M059J (cell line): ENCODE data around the gene CHD6. TPM values are rescaled to one million over a fixed set of nuclear protein-coding genes. Genes with fewer than 3 reads are reported as not detected.

Source experiments
- DNase-seq: peaks from one replicate; pipeline ENCODE4 v3.0.0-alpha.2; 2012; ENCODE audit warnings: low read depth
- total RNA-seq: library from RNA; depleted of rRNA; stranded (reverse); fragments of >200 nt; shearing (Covaris generic); gene quantifications from 2 replicates; pipeline ENCODE4 v1.2.3, GENCODE V29; 2014

CHD6 gene
- total RNA-seq, 1 experiment from 2014 or later = 25.6 TPM

DNA sequence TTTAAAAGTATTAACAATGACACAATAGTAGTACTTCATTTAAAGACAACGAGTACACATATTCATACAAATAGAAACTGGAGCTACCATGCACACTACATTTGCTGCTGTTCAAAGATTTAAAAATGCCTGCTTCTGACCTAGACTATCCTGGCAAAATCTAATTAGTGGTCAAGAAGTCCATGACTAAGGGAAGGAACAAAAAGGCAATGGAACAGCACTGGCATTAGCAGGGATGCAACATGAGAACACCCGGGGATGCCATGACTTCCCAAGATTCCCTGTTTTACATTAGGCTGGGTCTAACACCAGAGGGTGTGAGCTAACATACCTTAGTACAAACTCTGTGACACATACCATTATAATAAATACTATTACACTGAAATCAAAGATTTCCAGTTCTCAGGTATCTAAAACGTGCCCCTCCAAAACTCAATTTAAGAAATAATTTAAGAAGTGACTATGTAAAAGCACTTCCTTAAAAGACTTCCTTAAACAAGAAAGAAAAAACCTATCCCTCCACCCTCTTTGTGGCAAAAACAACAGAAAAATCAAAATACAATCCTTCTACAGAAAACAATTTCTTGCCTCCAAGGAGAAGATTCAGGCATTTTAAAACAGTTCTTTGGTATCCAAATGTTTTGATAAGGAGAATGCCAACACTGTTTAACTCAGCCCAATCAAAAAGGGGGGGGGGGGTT lies 25.5 kb downstream of the CHD6 start:
- DNase-seq = peak; percentile 17

DNA sequence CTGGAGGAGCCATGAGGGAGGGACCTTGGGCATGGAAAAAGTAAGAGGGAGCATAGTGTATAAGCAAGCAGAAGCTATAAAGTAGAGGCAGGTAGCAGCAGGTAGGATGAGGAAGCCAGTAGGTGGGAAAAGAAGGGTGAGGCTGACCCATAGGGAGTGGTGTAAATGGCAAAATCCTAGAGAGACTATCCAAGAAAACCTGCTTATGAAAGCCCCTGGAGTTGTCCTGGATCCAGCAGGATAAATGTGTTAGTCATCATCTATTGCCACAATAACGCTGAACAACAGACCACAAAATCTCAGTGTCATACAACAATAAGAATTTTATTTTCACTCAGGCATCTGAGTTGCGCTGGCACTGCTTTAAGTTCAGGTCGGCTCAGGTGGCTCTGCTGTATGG lies 30.2 kb downstream of the CHD6 start:
- DNase-seq = peak; percentile 91

DNA sequence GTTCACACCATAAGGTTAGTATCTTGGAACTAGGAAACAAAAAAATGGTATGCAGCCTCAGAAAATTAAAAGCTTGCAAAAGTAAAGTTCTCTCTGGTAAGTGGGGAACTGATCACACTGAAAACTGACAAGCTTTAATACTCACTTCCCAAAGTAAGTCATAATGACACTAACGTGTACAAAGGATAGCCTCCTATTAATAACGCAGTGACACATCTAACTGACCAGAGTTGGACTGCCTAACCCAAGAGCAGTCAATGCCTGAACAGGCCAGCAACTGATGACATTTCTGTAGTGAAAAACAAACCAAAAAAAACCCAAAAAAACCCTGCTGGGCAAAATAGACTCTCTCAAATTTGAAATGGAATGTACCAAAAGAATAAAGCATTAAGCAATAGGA lies 30.7 kb downstream of the CHD6 start:
- DNase-seq = peak; percentile 31

DNA sequence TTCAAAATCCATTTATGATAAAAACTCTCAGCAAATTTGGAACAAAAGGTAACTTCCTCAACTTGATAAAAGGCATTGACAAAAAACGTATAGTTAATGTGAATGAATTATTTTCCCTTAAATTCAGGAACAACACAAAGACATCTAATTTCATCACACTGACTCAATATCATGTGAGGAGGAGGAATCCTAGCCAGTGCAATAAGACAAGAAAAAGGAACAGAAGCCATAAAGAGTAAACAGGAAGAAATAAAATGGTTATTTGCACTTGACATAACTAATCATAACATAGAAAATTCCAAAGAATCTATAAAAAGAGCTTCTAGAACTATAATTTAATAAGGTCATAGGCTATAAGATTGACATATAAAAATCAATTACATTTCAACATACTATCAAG lies 31.4 kb downstream of the CHD6 start:
- no peak for DNase-seq

DNA sequence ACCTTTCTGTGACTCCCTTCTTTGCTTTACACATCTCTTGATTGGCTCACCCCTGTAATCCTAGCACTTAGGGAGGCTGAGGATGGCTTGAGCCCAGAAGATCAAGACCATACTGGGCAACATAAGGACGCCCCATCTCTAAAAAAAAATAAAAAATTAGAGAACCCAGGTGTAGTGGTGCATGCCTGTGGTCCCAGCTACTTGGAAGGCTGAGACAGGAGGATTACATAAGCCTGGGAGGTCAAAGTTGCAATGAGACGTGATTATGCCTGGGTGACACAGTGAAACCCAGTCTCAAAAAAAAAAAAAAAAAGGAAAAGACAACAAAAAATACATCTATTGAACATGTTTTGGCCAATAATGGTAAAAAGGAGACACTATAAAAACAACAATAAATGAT lies 37.8 kb downstream of the CHD6 start:
- no peak for DNase-seq

DNA sequence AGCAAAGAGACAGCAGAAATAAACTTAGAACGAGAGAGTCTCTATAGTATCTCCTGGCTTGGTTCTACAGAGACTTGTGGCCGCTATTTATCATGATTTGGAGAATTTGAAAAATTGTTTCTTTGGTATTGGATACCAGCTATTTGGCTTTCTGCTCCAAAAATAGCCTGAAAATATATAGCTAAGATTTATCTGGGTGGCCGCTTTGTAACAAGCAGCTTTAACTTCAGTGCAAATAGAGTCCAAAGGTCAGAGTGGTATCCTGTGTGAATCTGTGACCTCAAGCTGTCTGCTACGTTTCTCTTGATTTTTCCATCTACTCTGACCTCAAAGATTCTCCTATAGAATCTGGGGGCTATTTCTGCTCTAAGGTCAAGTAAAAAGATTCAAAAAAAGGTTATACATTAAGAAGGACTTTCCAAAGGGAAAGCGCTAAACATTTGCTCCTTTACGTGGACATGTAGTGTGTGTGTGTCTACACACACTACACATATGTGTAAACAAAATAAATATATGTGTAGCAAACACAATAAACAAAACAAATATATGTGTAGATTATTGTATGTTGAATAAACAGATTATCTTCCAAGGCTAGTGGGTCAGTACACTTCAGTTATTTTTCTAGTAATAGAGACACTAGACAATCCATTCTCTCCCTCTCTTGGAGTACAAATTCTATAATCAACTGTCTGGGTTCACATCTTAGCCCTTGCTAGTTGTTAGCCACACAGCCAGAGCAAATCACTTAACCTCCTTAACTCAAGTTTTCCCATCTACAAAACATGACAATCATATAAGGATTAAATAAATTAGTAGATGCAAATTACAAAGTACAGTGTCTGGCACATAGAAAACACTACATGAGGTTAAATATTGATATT lies 40.8 kb downstream of the CHD6 start:
- no peak for DNase-seq

DNA sequence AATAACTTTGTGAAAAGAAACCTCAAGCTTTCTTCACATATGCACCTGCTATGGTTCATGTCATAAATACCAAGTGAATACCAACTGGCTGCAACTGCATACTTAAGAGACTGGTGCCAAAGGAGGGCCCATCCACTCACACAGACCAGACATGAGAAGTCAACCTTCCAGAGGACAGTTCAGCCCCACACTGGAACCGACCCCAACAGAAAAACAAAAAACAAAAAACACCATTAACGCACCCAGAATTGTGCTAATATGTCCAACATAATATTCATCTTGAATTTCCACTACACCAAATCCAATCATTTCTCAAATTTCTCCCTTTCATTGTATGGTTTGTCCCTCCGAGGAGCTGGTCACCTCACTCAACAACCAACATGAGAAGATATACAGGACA lies 42.8 kb downstream of the CHD6 start:
- DNase-seq = no peak

DNA sequence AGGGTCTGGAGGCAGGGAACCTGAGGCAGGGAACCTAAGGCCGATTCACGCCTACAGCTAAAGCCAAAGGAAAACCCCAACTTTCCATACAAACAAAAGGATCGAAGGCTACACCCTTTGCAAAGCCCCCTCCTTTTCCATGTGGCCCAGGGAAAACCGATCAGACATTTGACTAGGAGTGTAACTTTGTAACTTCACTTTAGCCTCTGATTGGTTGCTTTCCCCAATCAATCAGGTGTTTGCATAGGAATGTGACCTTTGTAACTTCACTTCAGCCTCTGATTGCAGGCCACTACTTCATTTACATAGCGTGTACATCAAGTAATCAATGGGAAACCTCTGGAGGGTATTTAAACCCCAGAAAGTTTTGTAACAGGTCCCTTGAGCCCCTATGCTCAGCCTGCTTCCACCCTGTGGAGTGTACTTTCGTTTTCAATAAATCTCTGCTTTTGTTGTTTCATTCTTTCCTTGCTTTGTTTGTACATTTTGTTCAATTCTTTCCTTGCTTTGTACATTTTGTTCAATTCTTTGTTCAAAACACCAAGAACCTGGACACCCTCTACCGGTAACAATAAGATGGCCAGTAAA lies 43.3 kb downstream of the CHD6 start:
- DNase-seq = no peak

DNA sequence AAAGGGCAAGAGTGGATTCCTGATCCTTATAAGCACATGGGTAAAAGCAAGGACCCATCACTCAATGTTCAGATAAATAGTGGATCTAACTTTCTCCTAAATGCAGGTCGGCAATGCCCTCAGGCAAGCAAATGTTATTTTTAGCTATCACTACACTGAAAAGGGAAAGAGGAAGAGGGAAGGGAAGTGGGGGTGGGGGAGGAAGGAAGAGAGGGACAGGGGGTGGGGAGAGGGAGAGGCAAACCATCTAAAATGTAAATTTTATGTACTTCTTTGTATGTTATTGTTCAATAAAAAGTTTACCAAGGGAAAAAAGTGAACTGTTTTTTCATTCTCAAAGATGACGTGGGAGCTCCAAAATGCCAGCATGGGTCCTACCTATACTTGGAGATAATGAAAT lies 44.2 kb downstream of the CHD6 start:
- DNase-seq = peak; percentile 25

DNA sequence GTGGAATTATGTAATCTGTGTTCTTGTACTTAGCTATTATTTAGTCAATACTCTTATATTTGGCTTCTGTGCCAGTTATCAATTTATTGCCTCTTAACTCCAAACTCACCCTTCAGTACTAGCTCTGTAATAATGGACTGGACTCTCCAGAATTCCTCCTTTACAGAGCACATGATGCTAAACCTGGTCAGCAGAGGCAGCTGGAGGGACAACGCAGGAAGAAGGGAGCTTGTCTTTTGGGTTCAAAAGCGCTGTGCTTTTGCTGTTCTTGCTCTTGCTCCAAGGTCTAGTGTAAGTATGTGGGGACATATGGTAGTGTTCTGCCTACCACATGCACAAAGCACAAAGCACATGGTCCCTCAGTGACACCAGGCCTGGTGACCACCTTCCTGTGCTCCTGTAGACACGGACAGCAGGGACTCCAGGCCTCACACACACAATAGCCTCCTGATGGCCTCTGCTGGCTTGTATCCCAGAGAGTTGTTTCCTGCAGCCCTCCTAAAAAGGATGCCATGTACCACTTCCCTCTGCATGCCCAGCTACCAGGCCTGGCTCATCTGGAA lies 46.1 kb downstream of the CHD6 start:
- DNase-seq = peak; percentile 20

DNA sequence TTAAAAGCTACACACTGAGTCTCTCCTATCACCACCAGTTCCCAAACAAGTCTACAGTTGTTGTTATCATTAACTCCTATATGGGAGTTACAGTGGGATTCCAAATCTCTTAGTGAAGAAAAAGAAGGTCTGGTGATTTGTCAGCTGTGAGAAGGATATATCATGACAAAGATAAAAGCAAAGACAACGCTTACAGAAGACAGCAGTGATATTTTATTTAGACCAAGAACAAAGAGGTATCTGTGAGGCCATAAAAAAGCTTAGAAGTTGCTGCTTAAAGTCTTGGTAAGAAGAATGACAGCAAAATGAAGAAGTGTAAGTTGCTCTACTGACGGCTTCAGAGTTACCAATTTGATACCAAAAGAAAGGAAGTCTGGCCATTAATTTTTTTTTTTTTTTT lies 47.2 kb downstream of the CHD6 start:
- no peak for DNase-seq

DNA sequence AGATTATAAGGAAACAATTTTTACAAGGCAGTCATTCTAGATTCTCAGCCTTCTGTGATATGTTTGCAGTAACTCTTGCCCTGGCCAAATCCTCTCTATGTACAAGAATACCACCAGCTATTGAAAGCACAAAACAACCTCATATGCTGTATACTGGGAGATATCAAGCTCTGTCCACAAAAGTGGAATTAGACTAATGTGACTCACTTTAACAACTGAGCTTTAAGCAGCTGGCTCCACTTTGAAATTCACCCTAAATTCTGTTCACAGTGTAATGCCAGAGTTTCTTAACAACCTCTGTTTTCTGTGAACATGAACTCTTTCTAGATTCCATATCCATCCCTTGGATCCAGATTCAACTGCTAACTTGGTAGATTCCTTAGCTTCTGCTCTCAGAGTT lies 47.6 kb downstream of the CHD6 start:
- DNase-seq = no peak

DNA sequence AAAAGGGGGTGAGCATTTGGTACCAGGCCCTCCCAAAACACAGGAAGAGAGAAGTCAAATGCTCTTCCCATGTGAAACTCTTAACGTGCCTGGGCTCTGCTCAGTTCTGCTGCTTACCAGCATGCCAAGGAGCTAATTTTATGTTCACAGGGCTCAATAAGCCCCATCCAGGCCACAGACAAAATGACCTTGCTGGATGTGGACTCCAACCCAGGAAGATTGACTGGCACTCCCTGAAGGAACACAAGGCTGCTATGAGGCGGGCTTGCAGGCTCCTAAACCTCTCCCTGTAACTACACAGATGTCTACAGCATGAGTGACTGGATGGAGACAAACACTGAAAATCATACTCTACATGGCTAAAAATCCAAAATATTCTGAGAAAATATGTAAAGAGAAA lies 50.6 kb downstream of the CHD6 start:
- DNase-seq = no peak

DNA sequence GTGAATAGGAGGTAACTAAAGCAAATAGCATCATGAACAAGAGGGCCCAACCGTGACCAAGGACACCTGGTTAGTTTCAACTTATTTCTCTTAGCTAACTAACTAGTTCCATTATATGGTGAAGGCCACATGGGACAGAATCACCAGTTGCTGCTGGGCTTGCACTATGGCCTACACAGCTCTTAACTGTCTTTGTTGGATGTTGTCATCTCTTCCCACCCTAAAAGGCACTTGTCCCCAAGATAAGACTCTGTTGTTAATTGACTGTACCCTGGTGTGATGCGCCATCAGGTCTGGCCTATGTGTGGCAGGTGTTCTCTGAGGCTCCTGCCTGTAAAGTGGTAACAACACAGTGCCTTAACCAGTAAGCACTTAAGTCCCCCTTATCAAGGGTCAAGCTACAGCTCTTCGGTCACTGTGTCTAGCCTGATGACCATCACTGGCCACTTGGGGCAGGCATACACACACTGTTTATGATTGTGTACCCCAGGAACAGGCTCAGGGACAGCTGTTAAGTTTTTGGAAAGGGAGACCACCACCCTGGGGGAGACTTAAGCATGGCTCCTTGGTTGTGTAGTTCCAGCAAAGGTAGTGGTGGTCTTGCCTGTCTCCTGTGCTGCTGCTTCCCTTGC lies 51.2 kb downstream of the CHD6 start:
- DNase-seq = no peak

DNA sequence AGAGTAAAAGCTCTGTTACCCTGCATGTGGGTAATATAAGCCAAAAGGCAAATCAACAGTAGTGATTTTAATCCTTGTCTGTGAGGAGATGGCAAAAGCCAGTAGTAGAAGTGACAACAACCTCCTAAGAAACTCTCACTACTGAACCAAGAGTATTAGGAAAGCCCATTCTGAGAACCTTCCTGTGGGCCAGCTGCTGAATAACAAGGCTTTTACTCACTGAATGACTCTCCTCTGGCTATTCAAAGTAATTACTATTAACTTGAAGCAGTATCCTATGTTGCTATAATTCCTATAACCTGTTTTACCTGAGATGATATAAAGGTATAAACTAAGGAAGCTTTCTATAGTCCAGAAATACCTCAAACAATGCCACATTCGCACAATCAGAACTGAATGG lies 55.1 kb downstream of the CHD6 start:
- no peak for DNase-seq

DNA sequence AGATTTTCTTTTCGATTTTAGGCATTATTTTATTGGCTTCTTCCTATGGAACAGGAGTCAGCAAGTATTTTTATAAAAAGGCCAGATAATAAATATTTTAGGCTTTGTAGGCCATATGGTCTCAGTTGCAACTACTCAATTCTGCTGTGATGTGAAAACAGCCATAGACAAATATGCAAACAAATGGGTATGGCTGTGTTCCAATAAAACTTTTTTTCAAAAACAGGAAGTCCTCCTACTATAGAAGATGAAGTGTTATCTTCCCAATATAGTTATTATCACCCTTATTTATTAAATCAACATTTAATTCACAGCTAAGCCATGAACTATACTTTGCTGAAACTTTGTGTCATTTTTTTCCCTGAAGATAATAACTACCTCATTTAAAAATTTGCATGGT lies 57.2 kb downstream of the CHD6 start:
- no peak for DNase-seq

DNA sequence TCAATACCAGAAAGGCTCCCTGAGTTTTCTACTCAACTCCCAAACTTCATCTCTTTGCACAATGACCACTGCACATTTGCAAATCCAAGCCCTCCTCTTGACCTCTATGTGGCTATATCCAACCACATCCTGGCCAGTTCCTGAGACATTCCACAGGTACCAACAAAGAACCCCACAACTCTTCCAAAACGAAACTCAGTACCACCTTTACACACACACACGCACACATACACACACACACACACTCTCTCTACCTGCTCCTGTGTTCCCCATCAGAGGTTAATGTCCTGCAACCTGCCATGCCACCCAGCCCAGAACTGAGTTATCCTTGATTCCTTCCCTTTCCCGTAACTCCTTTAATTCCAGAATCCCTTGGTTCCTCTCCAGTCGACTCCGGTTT lies 58.5 kb downstream of the CHD6 start:
- DNase-seq = peak; percentile 15

DNA sequence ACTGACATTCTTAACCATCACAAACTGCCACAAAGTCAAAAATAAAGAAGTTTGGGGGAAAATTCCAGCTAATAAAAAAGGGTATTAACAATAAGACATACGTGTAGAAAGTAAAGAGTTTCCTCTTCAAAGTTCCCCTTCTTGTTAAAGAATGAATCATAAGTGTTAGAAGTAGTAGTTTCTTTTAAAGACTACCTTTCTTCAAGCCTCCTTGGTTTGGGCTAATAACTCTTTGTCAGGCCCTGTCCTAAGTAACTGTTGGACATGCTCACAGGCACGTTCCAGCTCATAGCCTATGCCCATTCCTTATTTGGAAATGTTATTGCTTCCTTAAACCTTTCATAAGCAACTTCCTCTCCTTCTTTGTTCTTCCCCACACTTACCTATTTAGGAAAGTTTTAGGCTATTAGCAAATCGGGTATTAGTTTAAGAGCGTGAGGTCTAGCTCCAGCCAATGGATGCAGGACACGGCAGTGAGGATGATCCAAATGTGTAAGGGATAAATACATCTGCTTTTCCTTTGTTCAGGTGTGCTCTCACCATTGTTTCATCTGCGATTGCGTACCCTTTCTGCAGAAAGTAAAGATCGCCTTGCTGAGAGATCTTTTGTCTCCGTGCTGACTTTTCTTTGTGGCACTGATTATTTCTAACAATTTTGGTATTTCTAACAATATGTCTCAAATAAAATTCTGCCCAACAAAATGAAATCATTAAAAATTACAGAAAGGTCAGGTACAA lies 64.9 kb downstream of the CHD6 start:
- DNase-seq = no peak

DNA sequence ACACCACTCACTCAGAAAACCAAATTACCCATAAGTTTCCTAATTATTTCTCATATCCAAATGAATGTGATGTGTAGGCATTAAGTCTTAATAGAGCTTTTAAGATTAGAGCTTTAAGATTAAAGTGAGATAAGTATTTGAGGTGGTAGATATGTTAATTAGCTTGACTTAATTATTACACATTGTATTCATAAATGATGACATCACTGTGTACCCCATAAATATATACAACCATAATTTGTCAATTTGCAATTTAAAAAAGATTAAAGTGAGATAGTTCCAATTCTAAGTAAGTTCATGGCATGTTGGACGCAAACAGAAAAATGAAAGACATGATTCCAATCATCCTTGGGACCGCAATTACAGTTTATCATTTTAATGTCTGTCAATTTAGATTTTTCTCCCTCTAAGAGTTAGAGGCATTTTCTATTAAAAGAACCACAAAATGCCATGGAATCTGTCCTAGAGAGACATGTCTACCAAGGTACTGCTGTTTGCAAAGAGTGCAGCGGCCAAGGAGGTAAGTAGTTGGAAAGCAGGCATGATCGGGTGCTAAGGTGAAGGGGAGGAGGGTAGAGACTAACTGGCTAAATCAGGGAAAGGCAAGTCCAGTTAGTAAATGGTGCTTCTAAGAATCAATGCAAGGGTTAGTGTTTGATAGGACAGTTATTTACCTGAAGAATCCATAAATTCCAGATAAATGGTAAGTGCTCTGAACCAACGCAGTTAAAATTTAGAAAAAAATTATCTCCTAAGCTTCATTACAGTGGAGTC lies 65.7 kb downstream of the CHD6 start:
- DNase-seq = no peak

DNA sequence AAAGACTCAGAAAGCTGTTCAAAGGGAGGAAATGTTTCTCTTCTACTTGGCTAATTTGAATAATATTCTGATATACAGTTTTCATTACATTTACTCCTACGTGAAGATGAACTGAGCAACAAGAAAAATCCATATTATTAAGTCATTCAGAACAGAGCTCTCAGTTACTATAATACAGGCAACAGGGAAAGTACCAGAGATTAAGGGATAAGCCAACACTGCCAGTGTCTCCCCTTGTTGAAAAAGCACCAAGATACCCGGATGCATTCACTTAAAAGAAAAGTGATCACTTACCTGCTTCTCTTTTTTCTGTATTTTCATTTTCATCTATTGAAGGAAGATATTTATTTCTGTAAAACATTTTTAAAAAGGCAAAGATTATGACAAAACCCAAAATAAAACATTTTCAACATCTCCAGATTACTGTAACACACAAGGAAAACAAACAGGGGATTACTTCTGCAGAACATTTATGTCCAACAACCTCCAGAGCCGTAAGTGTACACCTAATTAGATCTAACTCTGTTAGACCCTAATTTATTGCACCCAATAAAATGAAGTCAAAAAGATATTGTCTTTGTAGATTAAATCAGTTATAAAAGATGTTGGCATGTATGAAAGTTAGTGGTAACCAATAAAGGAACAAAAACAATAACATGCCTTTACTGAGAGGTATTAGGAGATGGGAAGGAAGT lies 67.0 kb downstream of the CHD6 start:
- no peak for DNase-seq
